ENCODE measurements around the gene SNORC.

Gene SNORC

DNA sequence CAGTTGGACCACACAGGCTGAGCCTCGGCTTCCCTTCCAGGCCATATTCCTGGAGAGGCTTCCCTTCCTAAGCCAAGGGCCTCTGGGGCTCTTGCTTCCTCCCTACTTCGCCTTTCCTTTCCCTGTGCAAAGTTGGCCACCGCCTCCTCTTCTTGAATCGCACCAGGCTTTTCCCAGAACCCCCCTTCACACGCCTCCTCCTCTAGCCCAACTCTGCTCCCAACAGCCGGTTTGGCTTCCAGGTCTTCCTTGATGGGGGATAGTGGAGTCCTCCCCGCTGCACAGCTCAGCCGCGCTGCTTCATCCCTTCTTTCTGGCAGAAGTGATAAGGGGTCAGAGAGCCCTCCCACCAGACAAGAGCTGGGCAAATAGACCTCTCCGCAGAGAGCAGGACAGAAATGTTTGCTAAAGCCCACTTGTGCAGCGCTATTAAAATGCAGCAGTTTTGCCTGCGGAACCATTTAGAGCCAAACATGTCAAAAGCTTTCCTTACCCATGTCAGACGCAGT, 56.4 kb downstream of the SNORC start:
- H3K4me1 ChIP-seq (ENCODE audit: control insufficient read depth, insufficient read depth, low read length), result peaks cover 5% of the 10 kb centered on the region
- H3K9me3 ChIP-seq (ENCODE audit: control insufficient read depth, insufficient read depth, low read length), result no peaks in the 10 kb centered on the region
- peak overlapping the region; percentile 26 for H3K4me3 ChIP-seq (ENCODE audit: low read depth, low read length)
- peaks cover 61% of the 10 kb centered on the region for H3K27me3 ChIP-seq (ENCODE audit: control insufficient read depth, insufficient read depth, low read length)
- H3K36me3 ChIP-seq (ENCODE audit: control insufficient read depth, insufficient read depth, low read length), result no peaks in the 10 kb centered on the region
- no peak overlapping the region for H3K9ac ChIP-seq (ENCODE audit: low read depth, low read length)

DNA sequence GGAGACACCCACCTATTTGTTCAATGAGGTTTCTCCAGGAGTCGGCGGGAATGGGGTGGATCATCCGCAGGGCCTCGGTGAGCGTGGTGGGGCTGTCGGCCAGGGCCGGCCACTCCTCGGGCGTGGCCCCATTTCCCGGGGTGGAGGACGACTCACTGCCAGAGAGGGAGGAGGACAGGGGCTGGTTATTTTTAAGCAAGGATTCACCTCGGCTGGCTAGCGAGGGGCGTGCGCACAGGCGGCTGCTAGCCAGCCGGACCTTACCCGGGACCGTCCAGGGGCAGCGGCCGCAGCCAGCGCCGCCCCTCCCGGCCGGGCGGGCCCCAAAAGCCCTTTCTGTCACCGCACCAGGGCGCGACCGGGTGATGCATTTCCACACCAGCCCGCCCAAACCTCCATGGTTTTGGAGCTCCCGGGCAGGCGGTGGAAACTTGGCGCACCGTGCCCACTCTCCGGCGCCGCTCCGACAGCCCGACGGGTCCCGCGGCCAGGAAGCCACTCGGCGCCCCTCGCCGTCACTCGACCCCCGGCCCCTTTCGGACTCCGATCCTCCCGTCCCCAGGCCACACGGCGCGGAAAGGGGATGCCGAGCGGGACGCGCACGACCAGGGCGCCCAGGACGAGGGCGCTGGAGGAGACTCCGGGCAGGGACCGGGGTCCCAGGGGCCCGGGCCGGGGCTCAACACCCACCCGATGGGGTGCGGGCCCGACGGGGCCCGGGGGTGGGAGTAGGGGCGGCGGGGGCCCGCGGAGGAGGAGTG, 57.1 kb downstream of the SNORC start:
- no peaks in the 10 kb centered on the region for H3K9me3 ChIP-seq (ENCODE audit: control insufficient read depth, insufficient read depth, low read length)
- peaks cover 5% of the 10 kb centered on the region for H3K4me1 ChIP-seq (ENCODE audit: control insufficient read depth, insufficient read depth, low read length)
- H3K9ac ChIP-seq (ENCODE audit: low read depth, low read length), result no peak overlapping the region
- H3K4me3 ChIP-seq (ENCODE audit: low read depth, low read length), result peak overlapping the region; percentile 26
- H3K27me3 ChIP-seq (ENCODE audit: control insufficient read depth, insufficient read depth, low read length), result peaks cover 65% of the 10 kb centered on the region
- H3K36me3 ChIP-seq (ENCODE audit: control insufficient read depth, insufficient read depth, low read length), result no peaks in the 10 kb centered on the region

DNA sequence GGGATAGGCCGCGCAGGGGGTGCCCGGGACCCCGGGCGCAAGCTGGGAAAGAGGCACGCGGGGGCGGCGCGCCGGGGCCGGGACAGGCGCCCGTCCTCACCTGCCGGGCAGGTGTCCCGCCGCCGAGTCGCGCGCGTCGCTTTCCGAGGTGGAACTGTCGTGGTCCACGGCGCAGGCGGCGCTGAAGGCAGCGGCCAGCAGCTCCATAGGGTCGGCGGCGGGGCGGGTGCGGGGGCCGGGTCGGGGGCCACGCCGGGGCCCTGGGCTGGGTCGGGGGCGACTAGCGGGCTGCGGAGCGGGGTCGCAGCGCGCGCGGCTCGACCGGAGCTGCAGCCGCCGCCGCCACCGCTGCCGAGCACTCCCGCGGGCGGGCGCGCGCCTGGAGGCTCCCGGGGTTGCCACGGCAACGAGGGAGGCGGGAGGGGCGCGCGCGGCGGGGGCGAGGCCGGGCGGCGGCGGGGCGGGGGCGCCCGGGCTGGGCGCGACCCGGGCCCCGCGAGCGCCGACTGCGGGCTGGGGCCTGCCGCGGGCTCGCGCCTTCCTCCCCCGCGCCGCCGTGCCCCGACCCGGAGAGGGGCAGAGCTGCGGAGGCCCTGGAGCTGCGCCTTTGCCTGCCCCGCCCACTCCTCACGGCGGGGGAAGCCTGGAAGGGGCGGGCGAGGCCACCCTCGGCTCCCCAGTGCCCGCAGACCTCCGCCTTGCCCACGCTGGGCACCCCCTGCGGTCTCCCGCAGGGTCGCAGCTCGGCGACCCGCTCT, 57.9 kb downstream of the SNORC start:
- no peaks in the 10 kb centered on the region for H3K36me3 ChIP-seq (ENCODE audit: control insufficient read depth, insufficient read depth, low read length)
- peaks cover 5% of the 10 kb centered on the region for H3K4me1 ChIP-seq (ENCODE audit: control insufficient read depth, insufficient read depth, low read length)
- no peaks in the 10 kb centered on the region for H3K9me3 ChIP-seq (ENCODE audit: control insufficient read depth, insufficient read depth, low read length)
- peak overlapping the region; percentile 52 for H3K4me3 ChIP-seq (ENCODE audit: low read depth, low read length)
- H3K27me3 ChIP-seq (ENCODE audit: control insufficient read depth, insufficient read depth, low read length), result peaks cover 65% of the 10 kb centered on the region
- H3K9ac ChIP-seq (ENCODE audit: low read depth, low read length), result no peak overlapping the region

Data from iPS-15b (cell line).